GM12874 (cell line): ENCODE measurements around the gene HSD17B11.
A peak's percentile ranks its signal among the peaks of the same experiment; 100 is the strongest.

Source experiments
- CTCF ChIP-seq: IDR thresholded peaks from 2 replicates; pipeline ENCODE4 v1.5.1; 2011; ENCODE audit warnings: low read depth, mild to moderate bottlenecking, control low read depth, low read length, moderate library complexity; ENCODE audit not compliant: insufficient read depth

HSD17B11 gene

DNA sequence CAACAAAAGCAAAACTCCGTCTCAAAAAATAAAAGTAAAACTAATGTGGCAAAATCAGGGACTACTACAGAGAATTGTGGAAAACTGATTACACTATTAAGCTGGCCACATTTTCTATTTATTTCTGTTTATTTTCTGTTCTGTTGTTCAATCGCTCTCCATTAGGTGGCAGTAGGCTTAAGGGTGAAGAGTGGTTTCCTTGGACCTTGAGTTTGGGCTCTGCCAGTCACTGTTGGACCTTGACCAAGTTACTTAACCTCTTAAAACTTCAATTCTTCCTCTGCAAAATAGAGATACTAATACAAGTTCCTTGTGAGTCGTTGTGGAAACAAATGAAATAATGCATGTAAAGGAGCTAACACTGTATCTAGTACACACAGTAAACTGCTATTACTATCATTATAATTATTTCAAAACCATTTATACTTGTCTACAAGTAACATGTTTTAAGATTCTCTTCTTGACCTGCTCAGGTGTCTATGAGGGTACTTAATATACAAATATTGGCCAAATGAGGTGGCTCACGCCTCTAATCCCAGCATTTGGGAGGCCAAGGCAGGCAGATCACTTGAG, 15.2 kb downstream of the HSD17B11 start:
- peak; percentile 64 for TF ChIP-seq CTCF

GRCh38 chr4:87370068-87370467, 20.9 kb downstream of the HSD17B11 start:
- TF ChIP-seq CTCF, result no peak

DNA sequence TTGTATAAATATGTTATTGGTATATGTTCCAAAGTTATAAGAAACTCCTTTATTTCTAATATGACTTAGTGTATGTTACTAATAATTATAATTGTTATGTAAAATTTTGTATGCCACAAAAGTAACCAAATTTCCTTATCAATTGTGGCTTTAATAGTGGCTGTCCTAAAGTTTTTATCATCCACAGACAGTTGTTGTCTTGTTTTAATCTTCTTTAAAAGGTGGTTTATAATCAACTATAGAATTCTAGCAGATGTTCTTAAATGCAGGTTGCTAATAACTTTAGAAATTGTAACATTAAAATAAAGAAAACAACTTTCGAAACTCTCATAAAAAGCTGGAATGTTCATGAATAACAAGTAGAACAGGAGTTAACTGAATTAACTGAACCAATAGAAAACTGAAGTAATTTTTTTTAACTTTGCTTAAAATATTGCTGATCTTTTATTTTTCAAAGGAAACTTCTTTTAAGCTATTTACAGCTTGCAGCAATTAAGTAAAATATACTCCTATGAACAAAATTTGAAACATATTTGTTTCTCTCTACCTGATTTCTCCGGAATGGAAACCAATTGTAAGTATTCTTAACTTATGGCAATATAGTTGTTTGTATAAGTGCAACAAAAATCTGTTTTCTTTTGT, 24.3 kb downstream of the HSD17B11 start:
- TF ChIP-seq CTCF, result no peak

- no peak for TF ChIP-seq CTCF
These were observed 25.6 kb downstream of the HSD17B11 start for GRCh38 chr4:87365348-87365747.

DNA sequence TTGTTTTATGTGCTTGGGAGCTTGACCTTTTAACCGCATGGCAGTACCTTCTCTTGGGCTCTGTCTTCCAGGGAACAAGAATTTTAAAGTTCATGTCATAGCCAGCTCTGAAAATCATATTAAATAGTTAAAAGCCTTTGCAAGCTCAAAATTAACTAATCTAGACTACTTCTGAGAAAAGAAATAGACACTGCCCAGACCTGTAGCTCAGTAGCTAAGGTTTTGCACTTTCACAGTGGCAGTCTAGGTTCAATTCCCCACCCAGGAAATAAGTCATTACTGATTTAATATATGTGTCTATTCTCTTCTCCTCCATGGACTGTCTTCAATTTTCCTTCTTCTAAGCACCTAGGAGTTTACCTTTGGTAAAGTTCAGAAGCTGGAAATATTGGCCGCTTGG, 27.4 kb downstream of the HSD17B11 start:
- TF ChIP-seq CTCF, result no peak

- no peak for TF ChIP-seq CTCF
These were observed 30.6 kb downstream of the HSD17B11 start for GRCh38 chr4:87360338-87360935.

GRCh38 chr4:87359258-87359657, 31.7 kb downstream of the HSD17B11 start:
- no peak for TF ChIP-seq CTCF
